T-helper 1 cell (primary cell): ENCODE results near the gene ABHD3.
"Not testable (repeated sequence)": the region's sequence is repeated elsewhere in the genome, so short reads cannot be mapped to it uniquely, and the experiment has no call there.

Source experiments
- DNase-seq, 5 donors: peaks; one replicate each; pipeline ENCODE4 v3.0.0-alpha.2; 2012 to 2020

The ABHD3 gene

GRCh38 chr18:21650311-21650710 lies 54.3 kb downstream of the ABHD3 start:
- DNase-seq: no peak

GRCh38 chr18:21640375-21640774 lies 64.2 kb downstream of the ABHD3 start:
- DNase-seq: not testable (repeated sequence)

DNA sequence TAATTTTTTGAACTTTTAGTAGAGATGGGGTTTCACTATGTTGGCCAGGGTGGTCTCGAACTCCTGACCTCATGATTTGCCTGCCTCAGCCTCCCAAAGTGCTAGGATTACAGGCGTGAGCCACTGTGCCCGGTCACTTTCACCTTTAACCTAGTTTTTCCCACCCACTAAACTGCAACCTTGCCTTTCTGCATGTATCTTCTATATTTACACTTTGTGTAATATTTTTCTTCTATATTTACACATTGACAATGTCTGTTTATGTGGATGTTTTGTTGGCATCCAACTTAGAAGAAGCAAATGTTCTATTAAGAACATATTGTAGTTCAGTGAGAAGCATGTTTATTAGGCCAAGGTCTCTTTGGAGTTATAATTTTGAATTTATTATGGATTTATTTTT lies 65.8 kb downstream of the ABHD3 start:
- no peak for DNase-seq

GRCh38 chr18:21636769-21637168 lies 67.8 kb downstream of the ABHD3 start:
- DNase-seq: no peak

- no peak for DNase-seq
Observed at GRCh38 chr18:21634588-21635199, 69.9 kb downstream of the ABHD3 start.

DNA sequence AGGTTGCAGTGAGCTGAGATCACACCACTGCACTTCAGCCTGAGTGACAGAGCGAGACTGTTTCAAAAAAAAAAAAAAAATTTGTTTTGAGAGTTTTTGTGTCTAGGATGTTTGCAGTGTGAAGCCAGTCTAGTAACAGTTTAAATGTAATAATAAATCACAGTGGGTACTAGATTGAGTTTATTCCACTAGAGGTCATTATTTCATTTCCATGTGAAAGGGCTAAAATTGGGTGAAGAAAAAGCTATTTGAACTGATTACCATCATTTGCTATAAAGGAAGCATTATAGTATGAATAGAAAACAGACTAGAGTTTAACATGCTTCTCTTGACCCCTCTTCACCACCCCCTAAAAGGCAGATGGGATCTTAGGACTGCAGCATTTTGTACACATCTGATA lies 72.2 kb downstream of the ABHD3 start:
- no peak for DNase-seq

GRCh38 chr18:21629089-21629832 lies 75.3 kb downstream of the ABHD3 start:
- DNase-seq: no peak

DNA sequence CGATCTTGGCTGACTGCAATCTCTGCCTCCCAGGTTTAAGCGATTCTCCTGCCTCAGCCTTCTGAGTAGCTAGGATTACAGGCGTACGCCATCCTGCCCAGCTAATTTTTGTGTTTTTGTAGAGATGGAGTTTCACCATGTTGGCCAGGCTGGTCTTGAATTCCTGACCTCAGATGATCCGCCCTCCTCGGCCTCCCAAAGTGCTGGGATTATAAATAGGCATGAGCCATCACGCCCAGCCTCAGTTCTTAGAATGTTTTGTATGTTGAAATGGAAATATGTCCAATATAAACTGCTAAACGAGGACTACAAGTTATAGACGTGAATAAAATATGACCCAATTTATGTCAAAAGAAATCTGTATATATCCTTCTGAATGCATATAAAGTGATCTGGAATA lies 82.9 kb downstream of the ABHD3 start:
- DNase-seq: not testable (repeated sequence)

DNA sequence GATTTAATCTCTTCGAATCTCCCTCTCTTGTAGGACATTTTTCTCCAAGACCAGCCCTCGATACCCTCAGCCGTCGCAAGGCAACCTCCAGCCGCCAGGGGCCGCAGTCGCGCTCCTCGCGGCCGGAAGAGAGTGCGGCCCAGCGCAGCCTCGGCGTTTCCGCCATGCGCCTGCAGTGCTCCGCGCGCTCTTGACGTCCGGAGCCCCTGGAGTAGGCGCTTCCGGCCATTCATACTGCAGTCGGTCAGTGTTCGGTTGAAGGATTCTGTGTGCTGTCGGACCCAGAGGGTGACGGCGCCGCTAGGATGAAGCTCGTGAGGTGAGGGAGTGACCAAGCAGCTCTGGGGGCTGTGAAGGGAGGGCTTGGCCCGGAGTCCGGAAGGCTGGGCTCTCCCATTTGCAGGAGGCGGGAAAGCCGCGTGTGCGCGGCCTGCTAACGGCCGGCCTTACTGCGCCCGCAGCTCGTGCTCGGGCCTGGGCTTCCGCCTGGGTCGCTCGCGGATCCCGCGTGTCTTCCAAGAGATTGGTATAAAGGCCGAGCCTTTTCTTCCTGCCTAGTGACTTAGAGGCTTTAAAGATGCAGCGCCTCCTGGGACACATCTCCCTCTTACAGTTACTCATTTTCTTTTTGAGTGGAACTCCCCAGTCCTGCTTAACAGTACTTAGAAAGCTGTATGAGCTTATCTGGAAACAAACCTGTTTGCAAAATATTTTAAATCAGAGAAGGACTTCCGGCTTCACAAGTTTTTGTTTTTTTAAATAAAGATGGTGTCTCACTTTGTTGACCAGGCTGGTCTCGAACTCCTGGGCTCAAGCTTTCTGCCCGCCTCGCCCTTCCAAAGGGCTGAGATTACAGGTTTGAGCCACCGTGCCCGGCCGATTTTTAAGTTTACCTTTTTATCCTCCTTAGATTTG lies 92.2 kb downstream of the ABHD3 start, which contains the start of gene SNRPD1:
Gene SNRPD1 (plus strand): TSS at position 190 of the 915 bp plus-strand sequence. CDS start 116 bp downstream, at position 306.
- peak; percentile 68 to 94 (median 77) for DNase-seq

DNA sequence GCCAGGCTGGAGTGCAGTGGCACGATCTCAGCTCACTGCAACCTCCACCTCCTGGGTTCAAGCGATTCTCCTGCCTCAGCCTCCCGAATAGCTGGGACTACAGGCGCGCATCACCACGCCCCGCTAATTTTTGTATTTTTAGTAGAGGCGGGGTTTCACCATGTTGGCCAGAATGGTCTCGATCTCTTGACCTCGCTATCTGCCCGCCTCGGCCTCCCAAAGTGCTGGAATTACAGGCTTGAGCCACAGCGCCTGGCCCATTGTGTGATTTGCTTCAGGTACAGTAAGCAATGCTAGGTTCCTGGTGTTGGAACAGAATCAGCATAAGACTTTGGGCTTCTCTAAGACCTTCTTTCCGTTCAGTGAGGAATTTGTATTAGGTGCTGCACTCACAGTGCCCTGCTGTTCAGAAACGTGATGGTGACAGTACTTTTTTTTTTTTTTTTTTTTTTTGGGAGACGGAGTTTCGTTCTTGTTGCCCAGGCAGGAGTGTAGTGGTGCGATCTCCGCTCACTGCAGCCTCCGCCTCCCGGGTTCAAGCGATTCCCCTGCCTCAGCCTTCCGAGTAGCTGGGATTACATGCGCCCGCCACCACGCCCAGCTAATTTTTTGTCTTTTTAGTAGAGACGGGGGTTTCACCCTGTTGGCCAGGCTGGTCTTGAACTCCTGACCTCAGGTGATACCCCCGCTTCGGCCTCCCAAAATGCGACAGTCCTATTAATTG lies 93.0 kb downstream of the ABHD3 start:
- DNase-seq: not testable (repeated sequence)

GRCh38 chr18:21605213-21605612 lies 99.4 kb downstream of the ABHD3 start:
- no peak for DNase-seq

GRCh38 chr18:21604671-21605070 lies 99.9 kb downstream of the ABHD3 start:
- DNase-seq: no peak

DNA sequence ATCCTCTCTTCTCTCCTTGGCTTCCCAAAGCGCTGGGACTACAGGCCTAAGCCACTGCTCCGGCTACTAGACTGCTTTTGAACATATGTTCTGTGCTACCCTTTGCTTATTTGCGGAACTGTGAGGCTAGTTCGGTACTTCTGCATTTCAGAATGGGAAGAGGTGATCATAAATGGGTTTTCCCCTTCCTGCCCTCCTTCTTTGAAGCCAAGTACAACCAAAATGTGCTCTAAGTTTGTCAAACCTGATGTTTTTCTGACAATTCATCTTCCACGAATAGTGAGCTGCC lies 102.3 kb downstream of the ABHD3 start:
- DNase-seq: no peak
